CD4-positive, alpha-beta T cell (primary cell): ENCODE results near the gene RUBCN. TPM values are rescaled to one million over a fixed set of nuclear protein-coding genes. Genes with fewer than 3 reads are reported as not detected.
A peak's percentile ranks its signal among the peaks of the same experiment; 100 is the strongest.

Experiments used
- ATAC-seq: fragments of 200-7000 bp; cut with Tn5 transposase; one replicate; pipeline ENCODE4 v1.10.0; 2022; ENCODE audit warnings: mild to moderate bottlenecking; ENCODE audit not compliant: poor library complexity
- CTCF ChIA-PET: fragments of 350-600 bp; sonication (Branson Sonifier 250); formaldehyde crosslinking; loops from one replicate; lab custom pipeline; 2021; ENCODE audit warnings: antibody characterized with exemption, inconsistent platforms; lab: Charles Lee
- POLR2A ChIA-PET: fragments of 350-600 bp; sonication (Branson Sonifier 250); formaldehyde crosslinking; loops from one replicate; lab custom pipeline; 2021; ENCODE audit warnings: antibody characterized with exemption, inconsistent platforms; lab: Charles Lee
- DNase-seq, 14 experiments: peaks; one replicate each; pipeline ENCODE4 v3.0.0-alpha.2; 2013 to 2020; ENCODE audit warnings: mixed read lengths in 2 of 14
- H3K27ac ChIP-seq, 2 donors: one replicate each; pipeline versions ENCODE4 v1.5.1 to v1.7.0; 2013; ENCODE audit warnings: low read length in 2 of 2, low read depth in 1 of 2, mild to moderate bottlenecking in 1 of 2
- H3K27me3 ChIP-seq, 2 experiments: 1 replicate in 1 of 2; 2 replicates in 1 of 2; pipeline versions ENCODE4 v1.6.1 to v1.7.0; 2013; ENCODE audit warnings: low read length in 2 of 2, control low read depth in 1 of 2, mild to moderate bottlenecking in 1 of 2, moderate library complexity in 1 of 2; ENCODE audit not compliant: insufficient read depth in 2 of 2, control insufficient read depth in 1 of 2
- H3K36me3 ChIP-seq: one replicate; pipeline ENCODE4 v1.6.1; 2013; ENCODE audit warnings: low read length, control low read depth; ENCODE audit not compliant: insufficient read depth
- H3K4me1 ChIP-seq: one replicate; pipeline ENCODE4 v1.6.1; 2013; ENCODE audit warnings: low read length, control low read depth; ENCODE audit not compliant: insufficient read depth
- H3K4me3 ChIP-seq: one replicate; pipeline ENCODE4 v1.5.1; 2013; ENCODE audit warnings: mild to moderate bottlenecking, low read length, moderate library complexity
- H3K9me3 ChIP-seq, 2 experiments: 1 replicate in 1 of 2; 2 replicates in 1 of 2; pipeline versions ENCODE4 v1.6.1 to v1.7.0; 2013; ENCODE audit warnings: low read length in 2 of 2, mild to moderate bottlenecking in 2 of 2, control low read depth in 1 of 2, moderate library complexity in 1 of 2; ENCODE audit not compliant: control insufficient read depth in 1 of 2, insufficient read depth in 1 of 2
- H3K27ac Mint-ChIP-seq: one replicate; pipeline ENCODE4 v1.8.0; 2020; ENCODE audit warnings: mixed read lengths
- H3K27me3 Mint-ChIP-seq: one replicate; pipeline ENCODE4 v1.8.0; 2021; ENCODE audit warnings: mixed read lengths
- H3K36me3 Mint-ChIP-seq: one replicate; pipeline ENCODE4 v1.8.0; 2021; ENCODE audit warnings: low read depth, mixed read lengths
- H3K4me1 Mint-ChIP-seq: one replicate; pipeline ENCODE4 v1.8.0; 2021; ENCODE audit warnings: low read depth, mixed read lengths
- H3K4me3 Mint-ChIP-seq: one replicate; pipeline ENCODE4 v1.8.0; 2020; ENCODE audit warnings: mild to moderate bottlenecking, mixed read lengths
- H3K9me3 Mint-ChIP-seq: one replicate; pipeline ENCODE4 v1.8.0; 2020; ENCODE audit warnings: mixed read lengths
- intact Hi-C, 2 experiments: fragments of 100-400 bp; cut with DNase I in 1 of 2; cut with micrococcal nuclease in 1 of 2; formaldehyde crosslinking; loops; one replicate each; pipeline versions ENCODE4 v1.15.1 to v1.9.0; 2023 to 2025; cut with DNase I, micrococcal nuclease
- polyA plus RNA-seq, 2 donors: library from polyadenylated mRNA; unstranded; fragments of 120-200 nt; gene quantifications; one replicate each; pipeline ENCODE4 v1.2.1, GENCODE V29; 2013
- total RNA-seq, 174 experiments: library from RNA in 2 of 174; stranded (reverse) in 2 of 174; gene quantifications; one replicate each; pipeline ENCODE4 v1.2.3 and lab custom pipeline; 2021 to 2026
- TF ChIP-seq, protein P1 (sequence below): fragments of 200-600 bp; IDR thresholded peaks from one replicate; pipeline ENCODE4 v1.8.0; 2022; ENCODE audit warnings: antibody characterized with exemption, mild to moderate bottlenecking

Gene RUBCN
- 10 to 100 TPM; 35.3 to 38.9 TPM for total RNA-seq
- 31.2 TPM for polyA plus RNA-seq (2013, experiment 1 of 2)
- 36.0 TPM for polyA plus RNA-seq (2013, experiment 2 of 2)
- 23.9 to 220 (median 79.0) reads per million in 172 experiments for total RNA-seq (lab: John Stamatoyannopoulos, UW)

DNA sequence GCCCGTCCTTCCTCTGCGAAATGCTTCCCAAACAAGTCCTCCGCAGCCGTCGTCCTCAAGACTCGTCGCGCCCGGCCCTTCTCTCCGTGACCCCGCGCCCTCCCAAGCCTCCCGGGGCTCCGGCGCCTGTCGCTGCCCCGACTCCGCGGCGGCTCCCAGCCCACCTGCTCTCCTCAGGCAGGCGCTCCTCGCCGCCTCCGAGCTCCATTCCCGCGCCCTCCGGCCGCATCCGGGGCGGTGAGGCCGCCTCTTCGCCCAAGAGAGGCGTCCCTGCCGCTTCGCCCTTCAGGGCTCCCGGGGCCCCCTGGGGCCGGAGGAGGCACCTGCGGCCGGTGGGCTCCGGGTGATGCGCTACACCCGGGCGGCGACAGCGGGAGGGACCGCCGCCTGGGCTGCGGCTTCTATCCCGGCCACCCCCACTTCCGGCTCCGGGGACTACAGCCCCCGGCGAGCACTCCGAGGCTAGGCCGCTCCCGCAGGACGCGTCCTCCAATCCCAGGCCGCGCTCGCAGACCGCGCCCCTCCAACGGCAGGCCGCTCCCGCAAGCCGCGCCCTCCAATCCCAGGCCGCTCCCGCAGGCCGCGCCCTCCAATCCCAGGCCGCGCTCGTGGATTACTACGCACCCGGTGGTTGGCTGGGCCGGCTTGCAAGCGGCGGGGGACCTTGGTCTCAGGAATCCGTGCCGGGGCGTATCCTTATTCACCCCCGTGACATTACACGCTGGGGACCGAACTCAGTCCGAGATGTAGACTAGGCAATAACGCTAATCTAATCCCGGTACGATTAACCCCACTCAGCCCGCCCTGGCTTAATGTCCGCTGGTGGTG lies at the start of gene RUBCN:
TSS of gene RUBCN (minus strand) at position 414 of the 828 bp plus-strand sequence. CDS start at position 229, 185 bp downstream.
- peak within 1 kb of the TSS; percentile 78 for H3K4me3 ChIP-seq
- no peaks in the 10 kb centered on the region for H3K27me3 ChIP-seq
- H3K4me1 ChIP-seq = peaks cover 36% of the 10 kb centered on the region
- Mint-ChIP-seq H3K9me3 (no peaks in the 10 kb centered on the region), H3K27me3 (no peaks in the 10 kb centered on the region), H3K4me3 (peak within 1 kb of the TSS; percentile 98), H3K36me3 (peaks cover 6% of the 10 kb centered on the region), H3K4me1 (peaks cover 36% of the 10 kb centered on the region), H3K27ac (peak within 1 kb of the TSS; percentile 87)
- ATAC-seq (peak; percentile 95), DNase-seq (peak; percentile 82 to 98 (median 90))
- peak within 1 kb of the TSS; percentile 68 to 72 for H3K27ac ChIP-seq
- intact Hi-C loops = loop anchor here (1.0 kb wide), 4 partner anchors 13 to 24 kb away; partner anchors contain the start of gene FYTTD1 (in 1 of the 2)
- H3K9me3 ChIP-seq = no peaks in the 10 kb centered on the region
- TF ChIP-seq, protein P1, sequence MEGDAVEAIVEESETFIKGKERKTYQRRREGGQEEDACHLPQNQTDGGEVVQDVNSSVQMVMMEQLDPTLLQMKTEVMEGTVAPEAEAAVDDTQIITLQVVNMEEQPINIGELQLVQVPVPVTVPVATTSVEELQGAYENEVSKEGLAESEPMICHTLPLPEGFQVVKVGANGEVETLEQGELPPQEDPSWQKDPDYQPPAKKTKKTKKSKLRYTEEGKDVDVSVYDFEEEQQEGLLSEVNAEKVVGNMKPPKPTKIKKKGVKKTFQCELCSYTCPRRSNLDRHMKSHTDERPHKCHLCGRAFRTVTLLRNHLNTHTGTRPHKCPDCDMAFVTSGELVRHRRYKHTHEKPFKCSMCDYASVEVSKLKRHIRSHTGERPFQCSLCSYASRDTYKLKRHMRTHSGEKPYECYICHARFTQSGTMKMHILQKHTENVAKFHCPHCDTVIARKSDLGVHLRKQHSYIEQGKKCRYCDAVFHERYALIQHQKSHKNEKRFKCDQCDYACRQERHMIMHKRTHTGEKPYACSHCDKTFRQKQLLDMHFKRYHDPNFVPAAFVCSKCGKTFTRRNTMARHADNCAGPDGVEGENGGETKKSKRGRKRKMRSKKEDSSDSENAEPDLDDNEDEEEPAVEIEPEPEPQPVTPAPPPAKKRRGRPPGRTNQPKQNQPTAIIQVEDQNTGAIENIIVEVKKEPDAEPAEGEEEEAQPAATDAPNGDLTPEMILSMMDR = no peak
- ChIA-PET CTCF (interaction anchor here (0.7 kb wide), 1 partner anchor 15 kb away, joined by 3 read pairs; no protein-coding TSS in a partner anchor), POLR2A (interaction anchor here (1.0 to 2.8 kb wide), 6 partner anchors 12 to 54 kb away, joined by 3 to 38 read pairs (median 4); partner anchors contain the start of gene LRCH3)
- H3K36me3 ChIP-seq = peaks cover 4% of the 10 kb centered on the region

DNA sequence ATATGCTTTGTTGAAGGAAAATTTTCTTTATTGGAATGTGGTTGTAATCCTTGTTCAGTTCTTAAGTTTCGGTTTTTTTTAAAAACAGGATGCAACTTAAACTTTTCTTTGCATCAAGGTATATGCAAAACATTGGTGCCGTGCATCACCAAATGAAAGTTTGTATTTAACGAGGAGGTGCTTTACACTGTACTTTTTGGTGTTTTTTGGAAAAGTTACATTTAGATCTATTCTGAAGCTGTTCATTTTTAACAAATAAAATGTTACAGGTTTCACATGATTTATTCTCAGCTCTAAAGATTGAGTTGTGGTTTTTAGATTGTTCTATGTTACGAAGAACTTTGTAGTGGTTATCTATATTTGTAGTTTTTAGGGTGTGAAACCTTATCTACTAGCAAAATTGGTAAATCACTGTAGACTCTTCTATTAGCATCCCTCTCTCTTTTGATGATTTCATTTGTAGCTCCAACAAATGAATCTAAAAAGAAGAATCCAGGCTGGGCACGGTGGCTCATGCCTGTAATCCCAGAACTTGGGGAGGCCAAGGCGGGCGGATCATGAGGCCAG lies 47.4 kb upstream of the RUBCN start:
- H3K4me3 ChIP-seq = no peak overlapping the region
- DNase-seq (no peak), ATAC-seq (no peak)
- TF ChIP-seq, protein P1 = no peak
- Mint-ChIP-seq H3K9me3 (no peaks in the 10 kb centered on the region), H3K27me3 (no peaks in the 10 kb centered on the region), H3K27ac (peak overlapping the region; percentile 42), H3K4me1 (peaks cover 17% of the 10 kb centered on the region), H3K4me3 (no peak overlapping the region), H3K36me3 (peaks cover 59% of the 10 kb centered on the region)
- H3K27ac ChIP-seq = no peak overlapping the region
- peaks cover 33% of the 10 kb centered on the region for H3K36me3 ChIP-seq
- POLR2A ChIA-PET = no interaction called here
- H3K4me1 ChIP-seq = no peaks in the 10 kb centered on the region
- H3K27me3 ChIP-seq = no peaks in the 10 kb centered on the region
- intact Hi-C loops = no loop called here
- no peaks in the 10 kb centered on the region for H3K9me3 ChIP-seq
- CTCF ChIA-PET = interaction anchor here (1.4 kb wide), 1 partner anchor 26 kb away, joined by 3 read pairs; no protein-coding TSS in a partner anchor

DNA sequence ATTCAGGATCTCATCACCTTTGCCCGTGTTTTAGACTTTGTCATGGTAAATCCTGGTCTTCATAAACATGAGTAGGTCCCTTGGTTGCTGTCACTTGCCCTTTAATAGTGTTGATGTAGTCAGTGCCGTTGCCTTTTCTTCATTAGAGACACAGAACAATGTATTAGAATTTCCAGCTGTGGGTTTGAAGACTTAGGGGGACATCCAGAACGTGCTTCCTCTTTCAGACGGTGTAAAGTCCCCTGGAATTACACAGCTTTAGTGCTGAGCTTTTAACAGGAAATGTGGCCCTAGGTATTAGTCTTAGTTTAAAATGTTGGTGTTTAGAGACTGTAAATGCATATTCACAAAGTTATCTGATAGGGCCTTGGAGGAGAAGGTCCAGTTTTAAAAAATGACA lies 45.5 kb upstream of the RUBCN start:
- H3K4me3 ChIP-seq = no peak overlapping the region
- Mint-ChIP-seq H3K27me3 (no peaks in the 10 kb centered on the region), H3K4me1 (peaks cover 10% of the 10 kb centered on the region), H3K27ac (no peak overlapping the region), H3K9me3 (no peaks in the 10 kb centered on the region), H3K4me3 (no peak overlapping the region), H3K36me3 (peaks cover 70% of the 10 kb centered on the region)
- H3K27me3 ChIP-seq = no peaks in the 10 kb centered on the region
- intact Hi-C loops = no loop called here
- ChIA-PET POLR2A (interaction anchor here (1.9 kb wide), 1 partner anchor 10 kb away, joined by 11 read pairs; the partner anchor contains the start of gene LRCH3), CTCF (no interaction called here)
- no peaks in the 10 kb centered on the region for H3K4me1 ChIP-seq
- peaks cover 50% of the 10 kb centered on the region for H3K36me3 ChIP-seq
- no peak for ATAC-seq
- H3K9me3 ChIP-seq = no peaks in the 10 kb centered on the region
- DNase-seq = no peak
- TF ChIP-seq, protein P1 = no peak
- H3K27ac ChIP-seq = no peak overlapping the region
